Measurements from ENCODE around the gene SARS1.

SARS1 gene

GRCh38 chr1:109263234-109263596, 49.5 kb downstream of the SARS1 start:
- ChIA-PET POLR2A (no interaction called here), CTCF (interaction anchor here (0.9 to 11.4 kb wide), 19 partner anchors 10 to 272 kb away, joined by 3 to 206 read pairs (median 6); partner anchors contain the start of genes PSRC1 and SORT1)

DNA sequence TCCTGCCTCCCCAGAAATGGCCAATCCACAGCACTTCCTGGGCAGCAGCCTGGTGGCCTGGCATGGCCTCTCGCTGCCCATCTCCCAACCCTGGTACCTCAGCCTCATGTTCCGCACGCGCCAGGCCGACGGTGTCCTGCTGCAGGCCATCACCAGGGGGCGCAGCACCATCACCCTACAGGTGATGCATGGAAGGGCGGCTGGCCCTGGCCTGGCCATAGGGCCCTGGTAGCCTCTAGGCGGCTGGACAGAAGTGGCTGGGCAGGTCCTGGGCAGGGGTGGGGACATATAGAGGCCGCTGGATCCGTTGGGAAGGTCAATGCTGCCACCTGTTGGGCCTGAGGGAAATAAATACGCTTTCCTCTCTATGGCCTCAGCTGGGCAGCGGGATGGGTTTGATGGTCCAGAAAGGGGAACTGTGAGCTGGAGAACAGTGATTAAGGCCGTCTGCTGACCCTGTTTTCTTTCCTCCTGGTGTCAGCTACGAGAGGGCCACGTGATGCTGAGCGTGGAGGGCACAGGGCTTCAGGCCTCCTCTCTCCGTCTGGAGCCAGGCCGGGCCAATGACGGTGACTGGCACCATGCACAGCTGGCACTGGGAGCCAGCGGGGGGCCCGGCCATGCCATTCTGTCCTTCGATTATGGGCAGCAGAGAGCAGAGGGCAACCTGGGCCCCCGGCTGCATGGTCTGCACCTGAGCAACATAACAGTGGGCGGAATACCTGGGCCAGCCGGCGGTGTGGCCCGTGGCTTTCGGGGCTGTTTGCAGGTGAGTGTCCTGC, 50.1 kb downstream of the SARS1 start:
- POLR2A ChIA-PET, result no interaction called here
- CTCF ChIA-PET, result interaction anchor here (0.6 to 11.4 kb wide), 27 partner anchors 10 to 271 kb away, joined by 3 to 206 read pairs (median 4); partner anchors contain the start of genes PSRC1 and SORT1
- H3K4me3 ChIP-seq (ENCODE audit: low read depth, low read length), result no peak overlapping the region
- TF ChIP-seq CTCF (IDR thresholded peaks at IDR 0.05; ENCODE audit: insufficient read depth, low read length, missing control alignments), result peak; percentile 98
- DNase-seq (ENCODE audit: low read depth, low spot score), result no peak

More at GRCh38 chr1:109263234-109263596, 49.5 kb downstream of the SARS1 start:
- no peak for DNase-seq (ENCODE audit: low read depth, low spot score)
- H3K4me3 ChIP-seq (ENCODE audit: low read depth, low read length), result no peak overlapping the region
- TF ChIP-seq CTCF (IDR thresholded peaks at IDR 0.05; ENCODE audit: insufficient read depth, low read length, missing control alignments), result no peak

DNA sequence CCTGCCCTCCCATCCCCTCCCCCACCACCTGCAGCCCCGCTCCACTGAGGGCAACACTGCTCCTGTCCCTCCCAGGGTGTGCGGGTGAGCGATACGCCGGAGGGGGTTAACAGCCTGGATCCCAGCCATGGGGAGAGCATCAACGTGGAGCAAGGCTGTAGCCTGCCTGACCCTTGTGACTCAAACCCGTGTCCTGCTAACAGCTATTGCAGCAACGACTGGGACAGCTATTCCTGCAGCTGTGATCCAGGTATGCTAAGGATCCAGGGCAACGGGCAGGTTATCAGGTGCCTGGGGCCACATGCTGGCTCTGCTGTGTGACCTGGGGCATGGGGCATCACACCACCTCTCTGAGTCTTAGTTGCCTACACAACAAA, 50.6 kb downstream of the SARS1 start:
- TF ChIP-seq CTCF (IDR thresholded peaks at IDR 0.05; ENCODE audit: insufficient read depth, low read length, missing control alignments), result no peak
- no peak overlapping the region for H3K4me3 ChIP-seq (ENCODE audit: low read depth, low read length)
- no peak for DNase-seq (ENCODE audit: low read depth, low spot score)
- ChIA-PET CTCF (interaction anchor here (0.6 to 11.4 kb wide), 28 partner anchors 9 to 270 kb away, joined by 3 to 206 read pairs (median 4); partner anchors contain the start of genes PSRC1 and SORT1), POLR2A (no interaction called here)

DNA sequence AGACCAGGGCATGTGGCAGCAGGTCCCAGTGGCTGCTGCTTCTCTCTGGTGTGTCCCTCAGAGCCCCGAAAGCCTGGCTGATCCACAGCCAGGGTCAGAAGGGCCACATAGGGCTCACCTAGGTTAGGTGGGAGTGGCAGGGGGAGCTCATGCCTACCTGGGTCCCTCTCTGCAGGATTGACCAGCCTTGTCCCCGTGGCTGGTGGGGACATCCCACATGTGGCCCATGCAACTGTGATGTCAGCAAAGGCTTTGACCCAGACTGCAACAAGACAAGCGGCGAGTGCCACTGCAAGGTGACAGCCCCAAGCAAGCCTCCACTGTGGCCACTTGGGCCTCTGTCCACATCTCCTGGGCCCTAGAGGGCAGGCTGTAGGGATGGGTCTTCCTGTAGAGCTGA, 51.3 kb downstream of the SARS1 start:
- no peak overlapping the region for H3K4me3 ChIP-seq (ENCODE audit: low read depth, low read length)
- POLR2A ChIA-PET, result no interaction called here
- TF ChIP-seq CTCF (IDR thresholded peaks at IDR 0.05; ENCODE audit: insufficient read depth, low read length, missing control alignments), result no peak
- DNase-seq (ENCODE audit: low read depth, low spot score), result no peak
- CTCF ChIA-PET, result interaction anchor here (0.9 to 11.4 kb wide), 16 partner anchors 9 to 270 kb away, joined by 3 to 206 read pairs (median 6); partner anchors contain the start of genes PSRC1 and SORT1

- POLR2A ChIA-PET, result no interaction called here
- CTCF ChIA-PET, result interaction anchor here (1.3 to 11.4 kb wide), 8 partner anchors 12 to 267 kb away, joined by 3 to 206 read pairs (median 18); partner anchors contain the start of gene SORT1
- DNase-seq (ENCODE audit: low read depth, low spot score), result no peak
- H3K4me3 ChIP-seq (ENCODE audit: low read depth, low read length), result no peak overlapping the region
- TF ChIP-seq CTCF (IDR thresholded peaks at IDR 0.05; ENCODE audit: insufficient read depth, low read length, missing control alignments), result no peak
Observed at GRCh38 chr1:109265741-109266330, 52.1 kb downstream of the SARS1 start.

- no peak for DNase-seq (ENCODE audit: low read depth, low spot score)
- H3K4me3 ChIP-seq (ENCODE audit: low read depth, low read length), result no peak overlapping the region
- ChIA-PET POLR2A (interaction anchor here (0.7 to 1.0 kb wide), 2 partner anchors 14 to 131 kb away, joined by 3 to 5 read pairs; partner anchors contain the start of gene SORT1), CTCF (interaction anchor here (1.5 to 11.4 kb wide), 5 partner anchors 11 to 265 kb away, joined by 4 to 206 read pairs (median 50); partner anchors contain the start of genes PSRC1 and SORT1)
- no peak for TF ChIP-seq CTCF (IDR thresholded peaks at IDR 0.05; ENCODE audit: insufficient read depth, low read length, missing control alignments)
Observed at GRCh38 chr1:109266965-109267364, 53.2 kb downstream of the SARS1 start.
